Measurements from ENCODE around the gene AIRE.
"Not testable (repeated sequence)": the region's sequence is repeated elsewhere in the genome, so short reads cannot be mapped to it uniquely, and the experiment has no call there.

Gene AIRE

GRCh38 chr21:44285138-44285992 is at the start of gene AIRE:
AIRE (plus strand) TSS chr21:44285876; CDS start chr21:44286007, 131 bp downstream.
- no peak for DNase-seq

- not testable (repeated sequence) for DNase-seq
These were observed 45.3 kb upstream of the AIRE start for GRCh38 chr21:44240353-44240752.

GRCh38 chr21:44240842-44241241 is 44.8 kb upstream of the AIRE start, which contains the start of gene ICOSLG:
ICOSLG (minus strand) TSS chr21:44240943; CDS start chr21:44240817, 126 bp downstream.
- DNase-seq, result not testable (repeated sequence)

- DNase-seq, result not testable (repeated sequence)
These were observed 44.4 kb upstream of the AIRE start for GRCh38 chr21:44241281-44241680.

- not testable (repeated sequence) for DNase-seq
These were observed 41.7 kb upstream of the AIRE start for GRCh38 chr21:44243980-44244379.

GRCh38 chr21:44247904-44248303 is 37.8 kb upstream of the AIRE start:
- not testable (repeated sequence) for DNase-seq

- not testable (repeated sequence) for DNase-seq
These were observed 36.3 kb upstream of the AIRE start for GRCh38 chr21:44249204-44250037.

- no peak for DNase-seq
These were observed 31.6 kb upstream of the AIRE start for GRCh38 chr21:44253832-44254710.

- no peak for DNase-seq
These were observed 30.1 kb upstream of the AIRE start for GRCh38 chr21:44255511-44255981.

- DNase-seq, result no peak
These were observed 27.5 kb upstream of the AIRE start for GRCh38 chr21:44258056-44258725.

GRCh38 chr21:44259082-44259705 is 26.5 kb upstream of the AIRE start:
- DNase-seq, result no peak

- DNase-seq, result no peak
These were observed 25.6 kb upstream of the AIRE start for GRCh38 chr21:44260066-44260465.

GRCh38 chr21:44260791-44261631 is 24.7 kb upstream of the AIRE start:
- DNase-seq, result no peak

- DNase-seq, result no peak
These were observed 23.9 kb upstream of the AIRE start, which contains the start of gene DNMT3L for GRCh38 chr21:44261675-44262295. DNMT3L (minus strand) TSS chr21:44261897; CDS start chr21:44261259, 638 bp downstream.

- no peak for DNase-seq
These were observed 23.2 kb upstream of the AIRE start for GRCh38 chr21:44262338-44263056.

- no peak for DNase-seq
These were observed 22.4 kb upstream of the AIRE start for GRCh38 chr21:44263221-44263760.

GRCh38 chr21:44263768-44264167 is 21.9 kb upstream of the AIRE start:
- DNase-seq, result no peak

GRCh38 chr21:44265734-44266270 is 19.9 kb upstream of the AIRE start:
- no peak for DNase-seq
